ENCODE data around the gene ERBB4. TPM values are rescaled to one million over a fixed set of nuclear protein-coding genes. Genes with fewer than 3 reads are reported as not detected.
A peak's percentile ranks its signal among the peaks of the same experiment; 100 is the strongest.

Gene ERBB4
- total RNA-seq, 1 experiment from 2014 or later: 0.04 TPM

DNA sequence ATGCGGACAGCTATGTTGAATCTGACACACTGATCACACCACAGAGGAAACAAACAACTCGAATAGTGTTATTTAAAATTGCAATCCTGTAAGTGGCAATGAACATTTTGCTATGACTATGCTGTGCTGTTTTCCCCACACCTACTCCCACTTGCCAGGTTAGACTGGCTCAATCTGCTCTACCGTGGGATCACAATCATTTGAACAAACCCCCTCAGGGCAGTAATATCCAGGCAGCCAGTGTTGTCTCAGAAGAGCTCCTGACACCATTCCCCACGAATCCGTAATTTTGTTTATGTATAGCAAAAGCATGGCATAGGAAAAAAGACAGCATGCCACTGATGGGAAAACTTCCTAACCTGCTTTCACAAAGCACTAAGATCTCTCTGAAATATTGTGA lies 284.3 kb downstream of the ERBB4 start:
- H3K27me3 Mint-ChIP-seq (ENCODE audit: low read depth): no peaks in the 10 kb centered on the region; the same call in 1 of the 2 replicates
- Histone ChIP-seq H3K4ac (ENCODE audit: low read depth, low read length) (no peak overlapping the region), H3K4me2 (ENCODE audit: insufficient read depth, insufficient read length, low read length) (no peak overlapping the region), H2BK20ac (ENCODE audit: low read depth, low read length, poor library complexity, severe bottlenecking) (no peak overlapping the region), H2BK12ac (ENCODE audit: insufficient read length, low read depth, low read length) (no peak overlapping the region), H2AFZ (ENCODE audit: low read length) (no peak overlapping the region), H3K9me3 (ENCODE audit: control insufficient read depth, low read depth, low read length) (no peaks in the 10 kb centered on the region), H3K18ac (ENCODE audit: insufficient read length, low read depth, low read length) (no peak overlapping the region), H3K4me1 (ENCODE audit: insufficient read depth, low read length) (no peaks in the 10 kb centered on the region), H2AK5ac (ENCODE audit: insufficient read length, low read length) (no peak overlapping the region), H3K23me2 (ENCODE audit: insufficient read length, low read depth, low read length, poor library complexity, severe bottlenecking) (no peaks in the 10 kb centered on the region), H3K27me3 (ENCODE audit: insufficient read depth, low read length) (no peaks in the 10 kb centered on the region), H3K9ac (ENCODE audit: extremely low read depth, insufficient read length, low read length) (no peak overlapping the region), H3K27ac (ENCODE audit: insufficient read length, low read depth, low read length) (no peak overlapping the region), H2BK5ac (ENCODE audit: insufficient read length, low read length) (no peak overlapping the region), H3K79me2 (ENCODE audit: insufficient read depth, low read length) (no peaks in the 10 kb centered on the region), H4K20me1 (ENCODE audit: control insufficient read depth, insufficient read depth, insufficient read length) (no peaks in the 10 kb centered on the region), H3K56ac (ENCODE audit: insufficient read length, low read depth, low read length) (no peak overlapping the region), H4K91ac (ENCODE audit: insufficient read length, low read depth, low read length) (no peak overlapping the region), H3K79me1 (ENCODE audit: insufficient read depth, low read depth, low read length, poor library complexity, severe bottlenecking) (no peaks in the 10 kb centered on the region), H4K8ac (replicated peaks; ENCODE audit: insufficient read length, low read depth, low read length) (no peak overlapping the region), H3K14ac (ENCODE audit: insufficient read depth, low read length) (no peak overlapping the region), H2BK15ac (ENCODE audit: low read depth, low read length) (no peak overlapping the region), H3K23ac (ENCODE audit: insufficient read length, low read depth, low read length) (no peak overlapping the region), H4K5ac (ENCODE audit: insufficient read length, low read depth, low read length) (no peak overlapping the region), H2BK120ac (ENCODE audit: low read depth, low read length, poor library complexity, severe bottlenecking) (no peak overlapping the region), H3T11ph (ENCODE audit: low read length) (no peak overlapping the region)
- H3K27ac Mint-ChIP-seq: peak overlapping the region in 1 of 3 experiments; percentile 95; a peak in 2 of 7 replicates
- WGBS (ENCODE audit: extremely low coverage, insufficient read length, low lambda C conversion rate): no CpG with 5 or more reads among the region's 5 CpGs
- H3K4me3 Mint-ChIP-seq: no peak overlapping the region
- H3K4me1 Mint-ChIP-seq: no peaks in the 10 kb centered on the region
- no peak for DNase-seq
- H3K36me3 Mint-ChIP-seq (ENCODE audit: insufficient read depth in 1 of 3, low read depth in 3 of 3): no peaks in the 10 kb centered on the region
- H3K9me3 Mint-ChIP-seq: no peaks in the 10 kb centered on the region
- TF ChIP-seq, protein P1, sequence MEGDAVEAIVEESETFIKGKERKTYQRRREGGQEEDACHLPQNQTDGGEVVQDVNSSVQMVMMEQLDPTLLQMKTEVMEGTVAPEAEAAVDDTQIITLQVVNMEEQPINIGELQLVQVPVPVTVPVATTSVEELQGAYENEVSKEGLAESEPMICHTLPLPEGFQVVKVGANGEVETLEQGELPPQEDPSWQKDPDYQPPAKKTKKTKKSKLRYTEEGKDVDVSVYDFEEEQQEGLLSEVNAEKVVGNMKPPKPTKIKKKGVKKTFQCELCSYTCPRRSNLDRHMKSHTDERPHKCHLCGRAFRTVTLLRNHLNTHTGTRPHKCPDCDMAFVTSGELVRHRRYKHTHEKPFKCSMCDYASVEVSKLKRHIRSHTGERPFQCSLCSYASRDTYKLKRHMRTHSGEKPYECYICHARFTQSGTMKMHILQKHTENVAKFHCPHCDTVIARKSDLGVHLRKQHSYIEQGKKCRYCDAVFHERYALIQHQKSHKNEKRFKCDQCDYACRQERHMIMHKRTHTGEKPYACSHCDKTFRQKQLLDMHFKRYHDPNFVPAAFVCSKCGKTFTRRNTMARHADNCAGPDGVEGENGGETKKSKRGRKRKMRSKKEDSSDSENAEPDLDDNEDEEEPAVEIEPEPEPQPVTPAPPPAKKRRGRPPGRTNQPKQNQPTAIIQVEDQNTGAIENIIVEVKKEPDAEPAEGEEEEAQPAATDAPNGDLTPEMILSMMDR (conservative IDR thresholded peaks at IDR 0.05): no peak

Measured in H9 (cell line).